IMR-90 (cell line): ENCODE measurements around the gene ZNF273. TPM values are rescaled to one million over a fixed set of nuclear protein-coding genes. Genes with fewer than 3 reads are reported as not detected.
"Not testable (repeated sequence)": the region's sequence is repeated elsewhere in the genome, so short reads cannot be mapped to it uniquely, and the experiment has no call there.

Source experiments
- ATAC-seq: fragments of 200-7000 bp; cut with Tn5 transposase; 2 replicates; pipeline ENCODE4 v1.9.1; 2020; ENCODE audit warnings: low read depth, mild to moderate bottlenecking, moderate library complexity
- BruUV-seq: library from RNA; stranded (reverse); fragments of 400-500 nt; replicated peaks from 2 replicates; lab custom pipeline; 2021; lab: Mats Ljungman, UMichigan
- CTCF ChIA-PET: fragments of 300-600 bp; formaldehyde crosslinking; extraction: SDS; loops from one replicate; lab custom pipeline; 2021; ENCODE audit warnings: antibody characterized with exemption; lab: Yijun Ruan, JAX
- POLR2A ChIA-PET: fragments of 300-600 bp; sonication (Branson Sonifier 250); formaldehyde crosslinking; loops from one replicate; lab custom pipeline; 2022; ENCODE audit warnings: antibody characterized with exemption; ENCODE audit not compliant: unreplicated experiment; lab: Charles Lee
- DNase-seq: peaks from one replicate; pipeline ENCODE4 v3.0.0; 2013
- H2AFZ ChIP-seq: replicated peaks from 2 replicates; pipeline ENCODE3; 2013; ENCODE audit warnings: low read length, mild to moderate bottlenecking; ENCODE audit not compliant: poor library complexity
- H2AK5ac ChIP-seq: 2 replicates; pipeline ENCODE4 v1.6.1; 2013; ENCODE audit warnings: low read depth, low read length, inconsistent platforms
- H2AK9ac ChIP-seq: replicated peaks from 2 replicates; pipeline ENCODE3; 2013; ENCODE audit warnings: mild to moderate bottlenecking, low read depth, low read length, moderate library complexity; ENCODE audit not compliant: poor library complexity
- H2BK120ac ChIP-seq: 2 replicates; pipeline ENCODE4 v1.6.1; 2013; ENCODE audit warnings: low read depth, low read length, inconsistent platforms
- H2BK15ac ChIP-seq: 3 replicates; pipeline ENCODE4 v1.6.1; 2013; ENCODE audit warnings: low read depth, low read length, inconsistent platforms
- H2BK20ac ChIP-seq: 2 replicates; pipeline ENCODE4 v1.6.1; 2013; ENCODE audit warnings: low read depth, mild to moderate bottlenecking, inconsistent platforms, low read length, moderate library complexity
- H2BK5ac ChIP-seq: 2 replicates; pipeline ENCODE4 v1.6.1; 2013; ENCODE audit warnings: mild to moderate bottlenecking, low read depth, low read length, inconsistent platforms; ENCODE audit not compliant: poor library complexity, severe bottlenecking
- H3K14ac ChIP-seq: replicated peaks from 2 replicates; pipeline ENCODE4 v1.6.1; 2013; ENCODE audit warnings: low read depth, low read length, inconsistent platforms
- H3K18ac ChIP-seq: 2 replicates; pipeline ENCODE4 v1.6.1; 2013; ENCODE audit warnings: low read depth, low read length, control low read depth
- H3K23ac ChIP-seq: 2 replicates; pipeline ENCODE4 v1.6.1; 2013; ENCODE audit warnings: low read depth, low read length, inconsistent platforms
- H3K27ac ChIP-seq: 2 replicates; pipeline ENCODE4 v1.5.1; 2013; ENCODE audit warnings: mild to moderate bottlenecking, control low read depth, low read length; ENCODE audit not compliant: insufficient read depth
- H3K27me3 ChIP-seq: 2 replicates; pipeline ENCODE4 v1.6.1; 2013; ENCODE audit warnings: low read length; ENCODE audit not compliant: control insufficient read depth, insufficient read depth
- H3K36me3 ChIP-seq: 2 replicates; pipeline ENCODE4 v1.6.1; 2013; ENCODE audit warnings: low read length, mixed read lengths; ENCODE audit not compliant: control insufficient read depth, insufficient read depth
- H3K4ac ChIP-seq: 2 replicates; pipeline ENCODE4 v1.6.1; 2013; ENCODE audit warnings: low read depth, low read length, inconsistent platforms
- H3K4me1 ChIP-seq: 2 replicates; pipeline ENCODE4 v1.6.1; 2013; ENCODE audit warnings: low read length, mixed read lengths; ENCODE audit not compliant: control insufficient read depth, insufficient read depth
- H3K4me2 ChIP-seq: 2 replicates; pipeline ENCODE4 v1.6.1; 2013; ENCODE audit warnings: low read depth, mild to moderate bottlenecking, control low read depth, low read length, moderate library complexity
- H3K4me3 ChIP-seq: 2 replicates; pipeline ENCODE4 v1.5.1; 2013; ENCODE audit warnings: low read depth, mild to moderate bottlenecking, control low read depth, low read length, moderate library complexity; ENCODE audit not compliant: insufficient read depth
- H3K56ac ChIP-seq: 2 replicates; pipeline ENCODE4 v1.6.1; 2013; ENCODE audit warnings: low read length, inconsistent platforms; ENCODE audit not compliant: insufficient read depth; ENCODE audit errors: extremely low read depth
- H3K79me1 ChIP-seq, 2 experiments: 2 replicates each; pipeline ENCODE4 v1.6.1; 2013; ENCODE audit warnings: low read length in 2 of 2, inconsistent platforms in 1 of 2, low read depth in 1 of 2
- H3K9ac ChIP-seq: 2 replicates; pipeline ENCODE4 v1.6.1; 2013; ENCODE audit warnings: low read depth, low read length, control low read depth
- H3K9me1 ChIP-seq: 2 replicates; pipeline ENCODE4 v1.6.1; 2013; ENCODE audit warnings: low read length, inconsistent platforms; ENCODE audit not compliant: insufficient read depth
- H3K9me3 ChIP-seq: 2 replicates; pipeline ENCODE4 v1.6.1; 2013; ENCODE audit warnings: low read length; ENCODE audit not compliant: control insufficient read depth, insufficient read depth
- H4K20me1 ChIP-seq: 2 replicates; pipeline ENCODE4 v1.6.1; 2013; ENCODE audit warnings: low read length, inconsistent platforms; ENCODE audit not compliant: insufficient read depth
- H4K5ac ChIP-seq: 2 replicates; pipeline ENCODE4 v1.6.1; 2013; ENCODE audit warnings: mild to moderate bottlenecking, low read depth, low read length, control low read depth
- H4K8ac ChIP-seq, 2 experiments: 2 replicates each; pipeline ENCODE4 v1.6.1; 2013; ENCODE audit warnings: low read depth in 2 of 2, low read length in 2 of 2, control low read depth in 1 of 2, inconsistent platforms in 1 of 2
- H4K91ac ChIP-seq: 2 replicates; pipeline ENCODE4 v1.6.1; 2013; ENCODE audit warnings: low read depth, low read length, inconsistent platforms; ENCODE audit not compliant: insufficient read depth
- WGBS, 2 experiments: methylation state at CpG; one replicate each; pipeline versions ENCODE4 v1.1.5 to v1.1.7; 2013; ENCODE audit warnings: missing lambda C conversion rate in 2 of 2; ENCODE audit not compliant: insufficient read length in 1 of 2; ENCODE audit errors: extremely low coverage in 2 of 2; 5-methylcytosine and 5-hydroxymethylcytosine counted together
- dilution Hi-C: fragments of 300-500 bp; cut with HindIII; formaldehyde crosslinking; loops from one replicate; pipeline ENCODE4 v1.14.3; 2018; ENCODE audit warnings: low sequenced_read_pairs; ENCODE audit not compliant: unreplicated experiment
- in situ Hi-C: fragments of 300-500 bp; cut with MboI; formaldehyde crosslinking; loops from 3 replicates; pipeline ENCODE4 v1.14.3; 2019; ENCODE audit warnings: low sequenced_read_pairs, inconsistent platforms, mixed read lengths
- intact Hi-C: fragments of 100-400 bp; cut with micrococcal nuclease; formaldehyde crosslinking; loops from 2 replicates; pipeline ENCODE4 v1.10.0; 2022
- polyA plus RNA-seq, 3 experiments: library from polyadenylated mRNA; depleted of rRNA; stranded (reverse); fragments of >200 nt; gene quantifications; 2 replicates each; pipeline ENCODE4 v1.2.3, GENCODE V29; 2012; ENCODE audit warnings: low replicate concordance in 1 of 3
- total RNA-seq: library from RNA; depleted of rRNA; stranded (reverse); fragments of >200 nt; gene quantifications from 2 replicates; pipeline ENCODE4 v1.2.3, GENCODE V29; 2012

Gene ZNF273
- total and polyA plus RNA-seq, 2 of the 4 experiments (the other 2 are of a cell fraction): 1.5 to 2.7 TPM

GRCh38 chr7:64863530-64863929 lies 39.5 kb upstream of the ZNF273 start:
- H2AK5ac ChIP-seq, DNase-seq, H3K36me3 ChIP-seq, H2BK15ac ChIP-seq, H2BK5ac ChIP-seq, H2BK120ac ChIP-seq, POLR2A ChIA-PET, dilution Hi-C loops, H3K4me1 ChIP-seq, H3K56ac ChIP-seq, H3K18ac ChIP-seq, H4K91ac ChIP-seq, H4K20me1 ChIP-seq, H3K9me3 ChIP-seq, ATAC-seq, H3K14ac ChIP-seq, H3K23ac ChIP-seq, H3K27me3 ChIP-seq, H3K4ac ChIP-seq, BruUV-seq, H2AK9ac ChIP-seq, H3K4me2 ChIP-seq, intact Hi-C loops, H3K4me3 ChIP-seq, H2AFZ ChIP-seq, H3K9ac ChIP-seq, H3K27ac ChIP-seq, H2BK20ac ChIP-seq, H3K9me1 ChIP-seq, H3K79me1 ChIP-seq, H4K5ac ChIP-seq, CTCF ChIA-PET, in situ Hi-C loops, H4K8ac ChIP-seq: not testable (repeated sequence)
- 83% methylated on average over 1 of the region's 3 CpGs; no CpG with 5 or more reads in 1 of the 2 experiments for WGBS, 2 experiments
